ENCODE measurements around the gene LLGL1.

The LLGL1 gene

DNA sequence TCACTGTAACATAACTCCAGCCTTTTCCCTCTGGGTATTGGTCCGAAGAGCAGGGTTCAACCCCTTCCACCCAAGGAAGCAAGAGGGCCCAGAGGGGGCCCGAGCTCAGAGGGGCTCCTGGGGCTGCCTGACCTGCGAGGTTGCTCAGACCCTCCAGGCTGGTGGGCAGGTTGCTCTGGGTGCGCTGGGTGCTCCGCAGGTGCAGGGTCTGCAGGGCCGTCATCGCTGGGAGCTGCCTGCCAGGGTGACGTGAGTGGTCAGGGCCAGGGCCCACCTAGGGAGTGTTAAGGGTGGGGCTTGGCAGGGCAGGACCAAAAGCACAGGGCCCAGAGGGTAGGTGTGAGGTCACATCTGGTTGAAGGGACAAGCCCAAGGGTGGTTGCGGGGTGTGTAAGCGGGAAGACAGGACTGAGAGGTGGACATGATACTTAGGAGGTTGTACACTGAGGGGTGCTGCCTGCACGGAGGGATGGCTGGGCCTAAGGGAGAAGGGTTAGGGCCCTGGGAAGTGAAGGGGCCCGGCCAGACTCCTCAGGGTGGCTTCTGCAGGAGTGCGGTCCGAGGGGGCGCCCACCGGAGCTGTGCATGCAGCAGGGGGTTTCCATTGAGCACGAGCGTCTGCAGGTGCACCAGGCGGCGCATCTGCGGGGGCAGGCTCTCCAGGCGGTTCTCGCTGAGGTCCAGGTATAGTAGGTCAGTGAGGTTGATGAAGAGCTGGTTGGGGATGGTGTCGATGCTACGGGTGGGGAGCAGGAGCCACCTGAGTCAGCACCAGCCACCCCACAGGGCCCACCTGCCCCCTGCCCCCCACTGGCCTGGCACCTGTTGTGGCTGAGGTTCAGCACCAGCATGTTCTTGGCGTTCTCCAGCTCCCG is 28.7 kb downstream of the LLGL1 start:
- no peak for DNase-seq

- DNase-seq = no peak
Observed at GRCh38 chr17:18254888-18255649, 29.6 kb downstream of the LLGL1 start.

GRCh38 chr17:18256351-18256750 is 30.9 kb downstream of the LLGL1 start:
- DNase-seq = no peak

- DNase-seq = no peak
Observed at GRCh38 chr17:18256776-18257175, 31.3 kb downstream of the LLGL1 start.

DNA sequence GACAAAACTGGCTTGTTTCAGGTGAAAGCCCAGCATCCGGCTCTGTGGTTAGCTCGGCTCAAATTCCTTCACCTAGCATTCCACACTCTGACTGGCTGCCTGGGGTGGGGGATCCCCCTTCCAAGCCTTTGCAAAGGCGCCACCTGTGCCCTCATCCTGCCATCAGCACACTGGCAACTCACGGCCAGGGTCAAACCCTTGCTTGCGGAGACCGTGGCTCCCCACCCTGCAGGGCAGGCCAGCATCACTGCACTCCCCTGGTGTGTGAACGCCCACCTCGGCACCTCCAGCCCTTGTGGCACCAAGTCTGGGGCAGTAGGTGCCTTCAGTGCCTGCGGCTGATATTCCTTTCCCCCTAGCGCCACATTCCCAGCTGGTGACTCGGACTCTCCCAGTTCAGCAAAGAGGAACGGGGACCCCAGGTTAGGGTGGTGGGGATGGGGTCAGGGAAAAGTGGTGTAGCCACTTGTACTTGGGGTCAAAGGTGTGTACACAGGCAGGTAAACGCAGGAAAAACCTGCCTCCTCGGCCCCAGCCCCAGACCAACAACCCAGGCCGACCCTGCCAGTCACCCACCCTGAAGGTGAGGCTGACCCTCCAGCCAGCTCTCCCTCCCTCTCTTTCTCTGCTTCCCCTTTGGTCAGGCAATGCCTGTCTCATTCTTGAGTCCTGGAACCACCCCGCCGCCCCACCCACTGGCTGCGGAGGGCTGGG is 32.0 kb downstream of the LLGL1 start:
- no peak for DNase-seq

GRCh38 chr17:18257982-18258355 is 32.5 kb downstream of the LLGL1 start:
- no peak for DNase-seq

DNA sequence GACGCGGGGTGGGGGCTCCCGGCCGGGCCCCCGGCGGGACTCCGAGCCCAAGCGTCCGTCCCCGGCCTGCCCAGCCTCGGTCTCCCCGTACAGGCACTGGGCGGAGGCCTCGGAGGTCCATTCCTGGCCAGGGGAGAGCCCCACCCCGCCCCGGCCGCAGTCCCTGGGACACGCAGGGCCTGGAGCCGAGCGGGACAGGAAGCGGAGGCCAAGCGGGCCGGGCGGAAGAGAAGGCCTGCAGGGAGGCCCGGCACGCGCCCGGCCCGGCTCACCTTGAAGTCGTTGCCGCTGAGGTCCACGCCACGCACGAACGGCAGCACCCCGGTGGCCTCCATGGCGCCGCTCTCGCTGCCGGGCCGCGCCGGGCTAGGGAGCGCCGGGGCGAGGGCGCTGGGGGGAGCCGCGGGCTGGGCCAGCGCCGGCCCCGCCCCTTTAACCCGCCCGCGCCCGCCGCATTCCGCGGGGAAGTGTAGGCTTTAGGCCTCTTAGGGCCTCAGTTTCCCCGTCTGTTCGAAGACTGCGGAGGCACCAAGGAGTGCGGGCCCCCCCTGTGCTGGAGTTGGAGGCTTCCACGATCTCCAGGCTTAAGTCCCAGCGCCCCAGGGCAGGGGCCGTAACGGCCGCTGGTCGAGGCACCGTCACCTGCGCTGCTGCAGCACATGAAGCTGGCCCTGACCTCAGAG is 33.1 kb downstream of the LLGL1 start, which contains the start of gene FLII:
Gene FLII, minus strand, starts transcription at position 383 of the 683 bp plus-strand sequence. Its CDS starts 48 bp downstream, at position 335.
- DNase-seq = no peak

- no peak for DNase-seq
Observed at GRCh38 chr17:18259621-18260331, 34.3 kb downstream of the LLGL1 start.

GRCh38 chr17:18260332-18261145 is 35.1 kb downstream of the LLGL1 start, which contains the start of gene MIEF2:
Gene MIEF2, plus strand, starts transcription at chr17:18260662. Its CDS starts 2,059 bp downstream, at chr17:18262721.
- peak; percentile 74 for DNase-seq

DNA sequence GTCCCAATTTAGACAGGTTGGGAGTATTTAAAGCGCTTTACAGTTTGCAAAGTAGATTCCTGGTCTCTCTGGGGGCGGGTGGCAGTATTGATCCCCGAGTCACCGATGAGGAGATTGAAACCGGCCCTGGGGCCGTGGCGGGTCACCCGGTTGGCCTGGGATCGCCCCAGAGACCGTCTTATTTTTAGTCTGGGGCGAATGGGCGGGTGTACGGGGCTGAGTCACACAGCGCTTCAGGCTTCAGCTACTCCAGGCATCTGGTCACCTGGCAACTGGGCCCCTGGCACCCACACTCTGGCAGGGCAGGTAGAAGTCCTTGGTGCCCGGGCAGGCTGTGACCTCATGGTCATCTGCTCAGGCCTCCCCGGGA is 35.7 kb downstream of the LLGL1 start:
- DNase-seq = no peak

GRCh38 chr17:18261659-18262058 is 36.2 kb downstream of the LLGL1 start:
- DNase-seq = no peak

- no peak for DNase-seq
Observed at GRCh38 chr17:18262111-18262510, 36.7 kb downstream of the LLGL1 start.

- no peak for DNase-seq
Observed at GRCh38 chr17:18262641-18263040, 37.2 kb downstream of the LLGL1 start.

- DNase-seq = no peak
Observed at GRCh38 chr17:18263885-18264682, 38.6 kb downstream of the LLGL1 start.

GRCh38 chr17:18267366-18267765 is 41.9 kb downstream of the LLGL1 start:
- no peak for DNase-seq

DNA sequence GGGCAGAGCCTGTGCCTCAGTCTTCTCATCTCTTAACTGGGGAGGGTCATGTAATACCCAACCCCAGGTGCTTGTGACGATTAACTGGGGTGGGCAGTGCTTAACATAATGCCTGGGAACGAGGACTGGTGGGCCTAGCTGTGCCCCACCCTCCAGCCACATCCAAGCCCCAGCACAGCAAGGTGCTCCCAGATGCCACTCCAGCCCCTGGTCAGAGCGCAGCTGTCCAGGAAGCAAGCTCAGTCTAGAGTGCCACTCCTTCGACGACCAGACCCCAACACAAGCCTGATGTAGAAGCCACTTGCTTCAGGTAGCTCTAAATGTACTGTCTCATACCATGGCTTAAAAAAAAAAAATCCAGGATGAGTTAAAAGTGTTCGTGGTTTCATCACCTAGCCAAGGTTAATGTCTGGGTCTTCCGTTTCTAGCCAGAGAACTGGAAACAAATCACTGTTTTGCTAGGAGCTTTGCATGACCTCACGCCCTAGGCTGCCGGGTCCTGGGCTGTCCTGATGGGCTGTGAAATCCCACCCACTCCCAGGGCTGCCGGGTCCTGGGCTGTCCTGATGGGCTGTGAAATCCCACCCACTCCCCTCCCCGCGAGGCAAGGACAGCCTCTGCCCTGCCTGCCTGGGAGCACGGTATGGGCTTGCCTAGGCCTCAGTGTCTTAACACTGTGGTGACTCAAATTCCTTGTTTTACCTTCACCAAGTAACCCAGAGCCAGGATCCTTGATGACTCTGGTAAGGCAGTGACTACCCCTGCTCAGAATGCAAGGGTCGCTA is 42.7 kb downstream of the LLGL1 start:
- DNase-seq = no peak

DNA sequence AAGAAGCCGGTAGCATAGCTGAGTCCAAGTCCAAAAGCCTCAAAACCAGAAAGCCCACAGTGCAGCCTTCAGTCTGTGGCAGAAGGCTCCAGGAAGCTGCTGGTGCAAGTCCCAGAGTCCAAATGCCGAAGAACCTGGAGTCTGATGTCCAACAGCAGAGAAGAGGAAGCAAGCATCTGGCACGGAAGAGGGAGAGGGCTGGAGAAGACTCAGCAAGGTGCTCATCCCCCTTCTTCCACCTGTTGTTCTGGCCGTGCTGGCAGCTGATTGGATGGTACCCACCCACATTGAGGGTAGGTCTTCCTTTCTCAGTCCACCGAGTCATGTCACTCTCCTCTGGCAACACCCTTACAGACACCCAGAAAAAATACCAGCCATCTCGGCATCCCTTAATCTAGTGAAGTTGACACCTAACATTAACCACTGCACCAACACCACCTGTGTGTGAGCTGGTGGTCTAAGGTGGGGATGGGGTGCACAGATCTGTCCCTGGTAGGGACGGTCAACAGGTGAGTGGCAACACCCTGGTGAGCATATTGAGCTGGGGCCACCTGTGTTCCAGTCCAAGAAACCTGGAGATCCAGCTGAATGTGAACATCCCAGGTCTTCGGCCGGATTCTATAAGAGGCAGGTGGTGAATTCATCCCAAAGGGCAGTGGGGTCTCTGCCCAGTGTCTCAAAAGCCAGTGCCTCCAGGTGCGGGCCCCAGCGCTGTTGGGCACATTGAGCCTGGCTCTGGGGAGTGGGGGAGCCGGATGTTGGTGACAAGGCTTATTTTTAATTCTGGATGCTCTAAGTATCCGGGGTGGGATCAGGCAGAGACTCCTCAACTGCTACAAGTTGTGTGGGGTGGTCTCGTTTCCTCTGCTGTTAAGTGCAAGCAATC is 44.9 kb downstream of the LLGL1 start:
- no peak for DNase-seq

GRCh38 chr17:18277076-18277475 is 51.6 kb downstream of the LLGL1 start:
- DNase-seq = no peak
